OCI-LY7 (cell line): Measurements from ENCODE around the gene ST14.

Source experiments
- EZH2phosphoT487 ChIP-seq: fragments of 200-600 bp; sonication (generic); IDR thresholded peaks from 2 replicates; pipeline ENCODE4 v1.6.1; 2018; ENCODE audit warnings: low read depth, borderline replicate concordance, mild to moderate bottlenecking, mixed run types, antibody characterized with exemption, low read length, moderate library complexity, mixed read lengths
- TF ChIP-seq, protein P1 (sequence below): fragments of 200-600 bp; sonication (generic); conservative IDR thresholded peaks from 2 replicates; pipeline ENCODE4 v1.5.1; 2014; ENCODE audit warnings: mild to moderate bottlenecking, antibody characterized with exemption, low read length, moderate library complexity, mixed read lengths

DNA sequence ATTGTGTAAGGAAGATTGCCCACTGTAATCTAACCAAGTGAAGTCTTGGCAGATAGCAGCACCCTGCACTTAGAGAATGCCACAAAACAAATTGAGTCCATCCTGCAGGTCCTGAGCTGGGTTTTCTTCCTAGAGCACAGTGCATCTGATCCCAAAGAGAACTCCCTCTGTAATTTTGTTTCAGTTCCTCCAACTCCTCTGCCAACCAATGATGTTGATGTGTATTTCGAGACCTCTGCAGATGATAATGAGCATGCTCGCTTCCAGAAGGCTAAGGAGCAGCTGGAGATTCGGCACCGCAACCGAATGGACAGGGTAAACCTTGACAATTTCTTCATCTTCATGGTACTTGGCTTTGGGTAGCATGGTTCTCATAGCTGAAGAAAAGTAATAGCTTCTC, 33.1 kb upstream of the ST14 start:
- no peak for TF ChIP-seq EZH2phosphoT487
- TF ChIP-seq, protein P1, sequence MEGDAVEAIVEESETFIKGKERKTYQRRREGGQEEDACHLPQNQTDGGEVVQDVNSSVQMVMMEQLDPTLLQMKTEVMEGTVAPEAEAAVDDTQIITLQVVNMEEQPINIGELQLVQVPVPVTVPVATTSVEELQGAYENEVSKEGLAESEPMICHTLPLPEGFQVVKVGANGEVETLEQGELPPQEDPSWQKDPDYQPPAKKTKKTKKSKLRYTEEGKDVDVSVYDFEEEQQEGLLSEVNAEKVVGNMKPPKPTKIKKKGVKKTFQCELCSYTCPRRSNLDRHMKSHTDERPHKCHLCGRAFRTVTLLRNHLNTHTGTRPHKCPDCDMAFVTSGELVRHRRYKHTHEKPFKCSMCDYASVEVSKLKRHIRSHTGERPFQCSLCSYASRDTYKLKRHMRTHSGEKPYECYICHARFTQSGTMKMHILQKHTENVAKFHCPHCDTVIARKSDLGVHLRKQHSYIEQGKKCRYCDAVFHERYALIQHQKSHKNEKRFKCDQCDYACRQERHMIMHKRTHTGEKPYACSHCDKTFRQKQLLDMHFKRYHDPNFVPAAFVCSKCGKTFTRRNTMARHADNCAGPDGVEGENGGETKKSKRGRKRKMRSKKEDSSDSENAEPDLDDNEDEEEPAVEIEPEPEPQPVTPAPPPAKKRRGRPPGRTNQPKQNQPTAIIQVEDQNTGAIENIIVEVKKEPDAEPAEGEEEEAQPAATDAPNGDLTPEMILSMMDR, result no peak
